Activated naive CD8-positive, alpha-beta T cell treated with anti-CD3 and anti-CD28 coated beads for 36 hours (primary cell): Measurements from ENCODE around the gene GALNT9. TPM values are rescaled to one million over a fixed set of nuclear protein-coding genes. Genes with fewer than 3 reads are reported as not detected.
"Not testable (repeated sequence)": the region's sequence is repeated elsewhere in the genome, so short reads cannot be mapped to it uniquely, and the experiment has no call there.

Experiments used
- DNase-seq: peaks from one replicate; pipeline ENCODE4 v3.0.0; 2021
- H3K27ac Mint-ChIP-seq: one replicate; pipeline ENCODE4 v1.8.0; 2022; ENCODE audit warnings: mild to moderate bottlenecking, moderate library complexity, mixed read lengths
- H3K27me3 Mint-ChIP-seq: one replicate; pipeline ENCODE4 v1.8.0; 2022; ENCODE audit warnings: mild to moderate bottlenecking, mixed read lengths
- H3K36me3 Mint-ChIP-seq: one replicate; pipeline ENCODE4 v1.8.0; 2021; ENCODE audit warnings: mild to moderate bottlenecking, mixed read lengths
- H3K4me1 Mint-ChIP-seq: one replicate; pipeline ENCODE4 v1.8.0; 2021; ENCODE audit warnings: mixed read lengths
- H3K4me3 Mint-ChIP-seq: one replicate; pipeline ENCODE4 v1.8.0; 2022; ENCODE audit warnings: mild to moderate bottlenecking, moderate library complexity, mixed read lengths
- H3K9me3 Mint-ChIP-seq: one replicate; pipeline ENCODE4 v1.8.0; 2022; ENCODE audit warnings: mixed read lengths
- total RNA-seq, 2 experiments: library from RNA; stranded (reverse); gene quantifications; one replicate each; pipeline ENCODE4 v1.2.3, GENCODE V29; 2021

Gene GALNT9
- total RNA-seq, 2 experiments from 2014 or later, result not detected

DNA sequence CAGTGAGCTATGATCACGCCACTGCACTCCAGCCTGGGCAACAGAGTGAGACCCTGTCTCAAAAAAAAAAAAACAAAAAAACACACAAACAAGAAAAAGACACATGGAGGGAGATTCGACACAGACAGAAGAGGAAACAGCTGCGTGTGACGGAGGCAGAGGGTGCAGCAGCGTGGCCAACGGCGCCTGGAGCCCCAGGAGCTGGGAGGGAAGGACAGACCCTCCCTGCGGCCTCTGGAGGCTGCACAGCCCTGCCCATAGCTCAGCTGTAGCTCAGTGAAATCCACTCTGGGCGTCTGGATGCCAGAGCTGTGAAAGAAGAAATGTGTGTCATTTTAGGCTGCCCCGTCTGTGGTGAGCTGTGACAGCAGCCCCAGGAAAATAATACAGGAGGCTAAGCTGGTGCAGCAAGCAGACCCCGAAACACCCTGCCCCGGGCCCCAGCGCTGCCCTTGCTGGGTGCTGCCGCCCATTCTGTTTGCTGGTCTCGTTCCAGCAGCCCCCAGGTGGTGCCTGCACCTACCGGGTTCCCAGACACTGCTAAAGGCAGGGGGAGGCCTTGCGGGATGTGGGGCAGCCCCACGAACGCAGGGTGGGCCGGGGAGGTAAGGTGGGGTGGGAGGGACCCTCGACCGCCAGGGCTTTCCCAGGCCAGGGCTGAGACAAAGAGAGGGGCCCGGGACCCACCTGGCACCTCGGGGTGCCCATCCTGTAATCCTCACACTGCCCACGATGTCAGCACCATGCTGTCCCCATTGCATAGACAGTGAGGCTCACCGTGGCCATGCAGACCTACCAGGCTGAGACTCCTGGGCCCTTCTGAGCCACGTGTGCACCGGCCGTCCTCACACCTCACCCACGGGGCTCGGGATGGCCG lies 21.2 kb downstream of the GALNT9 start:
- DNase-seq, result no peak
- H3K27ac Mint-ChIP-seq, result no peak overlapping the region
- no peaks in the 10 kb centered on the region for H3K27me3 Mint-ChIP-seq
- peaks cover 10% of the 10 kb centered on the region for H3K9me3 Mint-ChIP-seq
- no peaks in the 10 kb centered on the region for H3K4me1 Mint-ChIP-seq
- no peaks in the 10 kb centered on the region for H3K36me3 Mint-ChIP-seq
- no peak overlapping the region for H3K4me3 Mint-ChIP-seq

DNA sequence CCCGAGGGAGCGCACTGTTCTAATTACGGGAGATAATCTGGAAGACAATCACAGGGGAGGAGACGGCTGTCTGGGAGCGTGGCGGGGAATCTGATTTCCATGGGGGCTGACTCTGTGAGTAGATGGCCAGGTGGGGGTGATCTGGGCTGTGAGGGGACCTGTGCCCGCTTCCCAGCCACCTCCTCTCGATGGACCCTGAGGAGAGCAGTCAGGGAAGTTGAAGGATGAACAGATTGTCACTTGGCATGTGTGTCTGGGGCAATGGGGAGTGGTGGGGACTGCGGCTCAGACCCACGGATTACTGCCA lies 22.6 kb downstream of the GALNT9 start:
- H3K4me3 Mint-ChIP-seq, result no peak overlapping the region
- H3K27me3 Mint-ChIP-seq, result peaks cover 4% of the 10 kb centered on the region
- no peak overlapping the region for H3K27ac Mint-ChIP-seq
- no peaks in the 10 kb centered on the region for H3K36me3 Mint-ChIP-seq
- DNase-seq, result no peak
- no peaks in the 10 kb centered on the region for H3K4me1 Mint-ChIP-seq
- H3K9me3 Mint-ChIP-seq, result peaks cover 7% of the 10 kb centered on the region

DNA sequence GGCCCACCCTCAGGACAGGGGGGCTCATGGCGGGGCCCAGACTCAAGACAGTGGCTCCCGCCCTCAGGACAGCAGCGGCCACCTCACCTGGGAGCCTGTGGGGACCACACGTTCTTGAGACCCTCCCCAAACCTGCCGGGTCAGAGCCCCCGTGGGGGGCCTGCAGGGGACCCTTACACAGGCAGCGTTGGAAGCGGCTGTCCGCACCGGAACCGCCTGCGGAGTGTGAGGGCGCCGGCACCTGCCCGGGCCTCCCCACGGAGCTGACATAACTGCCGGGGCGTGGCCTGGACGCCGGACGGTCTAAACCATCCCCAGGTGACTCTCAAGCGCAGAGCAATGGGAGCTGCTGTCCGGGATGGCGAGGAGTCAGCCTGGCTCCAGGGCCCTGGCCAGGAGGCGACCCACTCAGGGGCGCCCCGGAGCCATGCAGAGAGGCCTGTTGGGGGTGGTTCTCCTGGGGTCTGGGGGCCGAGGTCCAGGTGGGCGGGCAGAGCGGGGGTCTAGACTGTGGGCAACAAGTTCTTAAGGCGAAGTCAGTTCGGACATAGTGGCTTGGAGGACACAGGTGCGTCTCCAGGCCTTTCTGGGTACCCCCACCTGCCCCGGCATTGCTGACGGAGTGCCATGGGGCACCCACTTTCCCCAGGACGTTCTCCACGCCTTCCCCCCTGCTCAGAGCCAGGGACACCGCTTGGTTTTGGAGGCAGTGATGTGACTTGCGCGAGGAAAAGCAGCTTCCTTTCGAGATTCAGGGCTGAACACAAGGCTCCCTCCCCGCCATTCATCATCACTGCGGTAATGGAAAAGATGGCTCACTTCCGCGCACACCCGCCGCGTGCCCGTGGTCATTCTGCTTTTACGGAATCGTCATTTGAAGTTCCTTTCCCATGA lies 23.2 kb downstream of the GALNT9 start:
- Mint-ChIP-seq H3K9me3 (peaks cover 5% of the 10 kb centered on the region), H3K27me3 (peaks cover 4% of the 10 kb centered on the region), H3K27ac (no peak overlapping the region), H3K4me1 (no peaks in the 10 kb centered on the region), H3K36me3 (no peaks in the 10 kb centered on the region), H3K4me3 (no peak overlapping the region)
- no peak for DNase-seq

DNA sequence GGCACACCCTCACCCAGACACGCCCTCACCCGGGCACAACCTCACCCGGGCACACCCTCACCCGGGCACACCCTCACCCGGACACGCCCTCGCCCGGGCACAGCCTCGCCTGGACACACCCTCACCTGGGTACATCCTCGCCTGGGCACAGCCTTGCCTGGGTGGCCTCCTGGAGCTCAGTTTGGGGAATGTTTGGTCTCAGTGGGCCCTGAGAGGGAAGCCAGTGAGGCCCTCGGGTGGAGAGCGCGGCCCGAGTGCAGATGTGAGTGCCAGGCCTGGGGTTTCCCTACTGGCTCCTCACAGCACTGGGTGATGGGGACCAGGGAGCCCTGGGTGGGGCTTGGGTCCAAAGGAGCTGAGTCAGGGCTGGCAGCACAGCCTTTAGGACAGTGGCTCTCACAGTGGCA lies 23.8 kb downstream of the GALNT9 start:
- Mint-ChIP-seq H3K4me1 (no peaks in the 10 kb centered on the region), H3K4me3 (no peak overlapping the region), H3K27me3 (peaks cover 4% of the 10 kb centered on the region), H3K9me3 (no peaks in the 10 kb centered on the region), H3K36me3 (no peaks in the 10 kb centered on the region), H3K27ac (no peak overlapping the region)
- no peak for DNase-seq

DNA sequence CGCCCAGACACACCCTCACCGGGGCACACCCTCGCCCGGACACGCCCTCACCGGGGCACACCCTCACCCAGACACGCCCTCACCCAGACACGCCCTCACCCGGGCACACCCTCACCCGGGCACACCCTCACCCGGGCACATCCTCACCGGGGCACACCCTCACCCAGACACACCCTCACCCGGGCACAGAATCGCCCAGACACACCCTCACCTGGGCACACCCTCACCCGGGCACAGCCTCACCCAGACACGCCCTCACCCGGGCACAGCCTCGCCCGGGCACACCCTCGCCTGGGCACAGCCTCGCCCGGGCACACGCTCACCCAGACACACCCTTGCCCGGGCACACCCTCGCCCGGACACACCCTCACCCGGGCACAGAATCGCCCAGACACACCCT lies 24.5 kb downstream of the GALNT9 start:
- not testable (repeated sequence) for H3K27me3 Mint-ChIP-seq, H3K4me3 Mint-ChIP-seq, H3K36me3 Mint-ChIP-seq, H3K27ac Mint-ChIP-seq, DNase-seq, H3K4me1 Mint-ChIP-seq, H3K9me3 Mint-ChIP-seq

DNA sequence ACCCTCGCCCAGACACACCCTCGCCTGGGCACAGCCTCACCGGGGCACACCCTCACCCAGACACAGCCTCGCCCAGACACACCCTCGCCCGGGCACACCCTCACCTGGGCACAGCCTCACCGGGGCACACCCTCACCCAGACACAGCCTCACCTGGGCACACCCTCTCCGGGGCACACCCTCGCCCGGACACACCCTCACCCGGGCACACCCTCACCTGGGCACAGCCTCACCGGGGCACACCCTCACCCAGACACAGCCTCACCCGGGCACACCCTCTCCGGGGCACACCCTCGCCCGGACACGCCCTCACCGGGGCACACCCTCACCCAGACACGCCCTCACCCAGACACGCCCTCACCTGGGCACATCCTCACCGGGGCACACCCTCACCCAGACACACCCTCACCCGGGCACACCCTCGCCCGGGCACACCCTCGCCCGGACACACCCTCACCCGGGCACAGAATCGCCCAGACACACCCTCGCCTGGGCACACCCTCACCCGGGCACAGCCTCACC lies 25.5 kb downstream of the GALNT9 start:
- DNase-seq, H3K9me3 Mint-ChIP-seq, H3K27ac Mint-ChIP-seq, H3K4me3 Mint-ChIP-seq, H3K36me3 Mint-ChIP-seq, H3K4me1 Mint-ChIP-seq, H3K27me3 Mint-ChIP-seq: not testable (repeated sequence)

DNA sequence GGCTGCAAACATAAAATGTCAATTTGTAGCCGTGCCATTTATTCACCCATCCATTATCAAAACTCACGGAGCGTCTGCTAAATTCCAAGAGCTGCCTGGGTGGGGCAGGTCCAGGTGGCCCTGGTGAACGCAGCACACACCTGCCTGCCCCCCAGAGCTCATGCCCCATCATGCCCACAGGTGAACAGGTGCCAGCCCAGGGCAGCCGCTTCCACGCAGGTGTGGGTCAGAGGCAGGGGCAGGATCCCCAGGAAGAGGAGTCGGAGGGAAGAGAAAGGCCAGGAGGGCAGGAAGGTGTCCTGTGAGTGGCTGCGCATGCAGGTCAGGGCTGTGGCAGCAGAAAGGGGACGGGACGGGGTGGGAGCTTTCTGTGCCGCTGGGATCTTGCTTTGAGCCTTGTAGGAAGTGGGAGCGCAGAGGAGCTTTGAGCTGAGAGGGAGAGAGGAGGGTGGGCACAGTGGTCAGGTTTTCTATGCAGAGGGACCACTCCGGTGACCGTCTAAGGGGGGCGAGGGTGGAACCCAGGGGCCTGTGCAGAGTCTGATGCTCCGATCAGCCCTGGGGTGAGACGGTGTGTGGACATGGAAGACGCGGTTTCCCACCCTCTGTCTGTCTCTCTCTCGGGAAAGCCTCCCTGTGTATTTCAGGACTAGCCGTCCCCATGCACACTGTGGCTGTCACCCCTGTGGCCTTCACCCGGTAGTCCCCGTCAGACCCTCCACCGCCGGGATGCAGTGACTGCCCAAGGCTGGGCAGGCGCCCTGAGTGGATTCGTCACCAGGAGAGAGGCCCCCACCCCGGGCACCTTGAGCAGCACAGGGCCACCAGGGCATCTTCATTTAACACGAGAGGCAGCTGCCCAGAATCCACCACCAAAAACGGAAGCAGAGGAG lies 26.7 kb downstream of the GALNT9 start:
- Mint-ChIP-seq H3K4me3 (no peak overlapping the region), H3K9me3 (peaks cover 1% of the 10 kb centered on the region), H3K4me1 (no peaks in the 10 kb centered on the region), H3K27ac (no peak overlapping the region), H3K27me3 (peaks cover 4% of the 10 kb centered on the region), H3K36me3 (no peaks in the 10 kb centered on the region)
- DNase-seq, result no peak

DNA sequence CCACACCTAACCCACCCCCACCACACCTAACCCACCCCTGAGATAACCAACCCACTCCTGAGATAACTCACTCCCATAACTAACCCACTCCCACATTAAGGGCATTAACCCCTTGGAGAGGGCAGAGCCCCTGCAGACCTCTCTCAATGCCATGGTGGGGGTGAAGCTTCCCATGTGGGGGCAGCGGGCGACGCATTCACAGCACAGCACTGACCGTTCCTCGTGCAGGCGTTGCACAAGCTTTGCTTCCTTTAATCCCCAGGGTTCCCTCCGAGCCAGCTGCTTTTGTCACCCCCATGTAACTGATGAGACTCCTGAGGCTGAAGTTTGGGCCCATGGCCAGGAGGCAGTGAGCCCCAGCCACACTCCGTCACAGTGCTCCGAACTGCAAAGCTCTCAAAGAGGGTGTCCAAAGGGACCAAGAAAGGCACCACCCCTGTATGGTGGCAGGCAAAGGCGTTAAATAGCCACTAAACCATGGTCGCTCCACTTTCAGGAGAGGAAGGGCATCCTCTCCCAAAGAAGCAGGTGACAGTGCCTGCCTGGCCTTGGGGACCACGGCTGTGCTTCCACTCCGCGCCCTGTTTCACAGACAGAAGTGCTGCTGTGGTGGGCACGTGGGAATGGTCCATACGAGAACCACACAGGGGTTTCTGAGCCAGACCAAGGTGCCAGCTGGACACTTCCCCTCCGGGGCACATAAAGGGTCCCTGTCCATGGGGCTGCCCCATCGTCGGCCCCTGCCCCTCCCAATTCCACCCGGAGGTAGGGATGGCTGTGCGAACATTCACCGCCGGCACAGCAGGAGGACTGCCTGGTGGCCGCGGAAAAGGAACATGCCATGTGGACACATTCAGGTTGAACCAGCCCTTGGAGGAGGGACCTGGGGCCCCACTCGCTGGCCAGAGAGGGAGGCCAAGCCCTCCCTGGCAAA lies 28.3 kb downstream of the GALNT9 start:
- Mint-ChIP-seq H3K9me3 (peaks cover 1% of the 10 kb centered on the region), H3K27ac (no peak overlapping the region), H3K4me1 (no peaks in the 10 kb centered on the region), H3K36me3 (no peaks in the 10 kb centered on the region), H3K4me3 (no peak overlapping the region), H3K27me3 (peaks cover 4% of the 10 kb centered on the region)
- no peak for DNase-seq

DNA sequence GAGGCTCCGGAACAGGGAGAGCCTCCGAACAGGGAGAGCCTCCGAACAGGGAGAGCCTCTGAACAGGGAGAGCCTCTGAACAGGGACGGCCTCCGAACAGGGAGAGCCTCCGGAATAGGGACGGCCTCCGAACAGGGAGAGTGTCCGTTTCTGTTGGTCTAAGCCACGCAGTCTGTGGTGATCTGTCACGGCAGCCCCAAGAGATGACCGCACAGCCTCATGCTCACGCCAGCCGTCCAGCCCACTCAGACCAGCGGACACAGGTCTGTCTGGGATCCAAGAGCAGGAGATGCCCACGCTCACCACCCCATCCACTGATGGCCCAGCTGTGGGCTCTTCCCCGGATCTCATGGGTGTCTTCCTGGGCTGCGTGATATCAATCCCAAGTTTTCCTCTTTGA lies 33.3 kb downstream of the GALNT9 start:
- Mint-ChIP-seq H3K27me3 (peaks cover 19% of the 10 kb centered on the region), H3K4me3 (no peak overlapping the region), H3K27ac (no peak overlapping the region), H3K36me3 (no peaks in the 10 kb centered on the region), H3K9me3 (peaks cover 4% of the 10 kb centered on the region), H3K4me1 (no peaks in the 10 kb centered on the region)
- DNase-seq, result no peak

DNA sequence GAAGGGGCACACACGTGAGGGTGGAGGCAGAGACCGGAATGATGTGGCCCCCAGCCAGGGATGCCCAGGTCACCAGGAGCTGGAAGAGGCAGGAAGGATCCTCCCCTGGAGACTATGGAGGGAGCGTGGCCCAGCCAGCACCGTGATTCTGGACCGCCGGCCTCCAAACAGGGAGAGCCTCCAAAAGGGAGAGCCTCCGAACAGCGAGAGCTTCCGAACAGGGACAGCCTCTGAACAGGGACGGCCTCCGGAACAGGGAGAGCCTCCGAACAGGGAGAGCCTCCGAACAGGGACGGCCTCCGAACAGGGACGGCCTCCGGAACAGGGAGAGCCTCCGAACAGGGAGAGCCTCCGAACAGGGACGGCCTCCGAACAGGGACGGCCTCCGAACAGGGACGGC lies 33.8 kb downstream of the GALNT9 start:
- not testable (repeated sequence) for H3K36me3 Mint-ChIP-seq, H3K27ac Mint-ChIP-seq, H3K9me3 Mint-ChIP-seq, H3K4me3 Mint-ChIP-seq, DNase-seq, H3K4me1 Mint-ChIP-seq
- peaks cover 19% of the 10 kb centered on the region for H3K27me3 Mint-ChIP-seq

DNA sequence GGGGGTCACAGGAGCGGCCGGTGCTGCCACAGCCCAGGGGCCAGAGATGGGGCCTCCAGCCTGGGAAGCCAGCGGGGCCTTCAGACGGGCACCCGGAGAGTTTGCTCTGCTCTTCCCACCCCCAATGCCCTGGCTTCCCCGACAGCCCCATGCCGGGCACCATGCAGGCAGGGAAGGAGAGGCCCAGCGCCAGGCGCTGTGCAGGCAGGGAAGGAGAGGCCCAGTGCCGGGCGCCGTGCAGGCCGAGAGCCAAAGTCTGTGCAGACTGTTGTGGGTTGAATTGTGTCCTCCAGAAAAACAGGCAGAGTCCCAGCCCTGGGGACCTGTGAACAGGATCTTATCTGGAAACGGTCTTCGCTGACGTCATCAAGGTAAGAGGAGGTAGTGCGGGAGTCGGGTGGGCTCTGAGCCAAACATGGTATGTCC lies 34.3 kb downstream of the GALNT9 start:
- Mint-ChIP-seq H3K4me3 (no peak overlapping the region), H3K27ac (no peak overlapping the region), H3K4me1 (no peaks in the 10 kb centered on the region), H3K9me3 (peaks cover 4% of the 10 kb centered on the region), H3K36me3 (no peaks in the 10 kb centered on the region), H3K27me3 (peaks cover 19% of the 10 kb centered on the region)
- no peak for DNase-seq

DNA sequence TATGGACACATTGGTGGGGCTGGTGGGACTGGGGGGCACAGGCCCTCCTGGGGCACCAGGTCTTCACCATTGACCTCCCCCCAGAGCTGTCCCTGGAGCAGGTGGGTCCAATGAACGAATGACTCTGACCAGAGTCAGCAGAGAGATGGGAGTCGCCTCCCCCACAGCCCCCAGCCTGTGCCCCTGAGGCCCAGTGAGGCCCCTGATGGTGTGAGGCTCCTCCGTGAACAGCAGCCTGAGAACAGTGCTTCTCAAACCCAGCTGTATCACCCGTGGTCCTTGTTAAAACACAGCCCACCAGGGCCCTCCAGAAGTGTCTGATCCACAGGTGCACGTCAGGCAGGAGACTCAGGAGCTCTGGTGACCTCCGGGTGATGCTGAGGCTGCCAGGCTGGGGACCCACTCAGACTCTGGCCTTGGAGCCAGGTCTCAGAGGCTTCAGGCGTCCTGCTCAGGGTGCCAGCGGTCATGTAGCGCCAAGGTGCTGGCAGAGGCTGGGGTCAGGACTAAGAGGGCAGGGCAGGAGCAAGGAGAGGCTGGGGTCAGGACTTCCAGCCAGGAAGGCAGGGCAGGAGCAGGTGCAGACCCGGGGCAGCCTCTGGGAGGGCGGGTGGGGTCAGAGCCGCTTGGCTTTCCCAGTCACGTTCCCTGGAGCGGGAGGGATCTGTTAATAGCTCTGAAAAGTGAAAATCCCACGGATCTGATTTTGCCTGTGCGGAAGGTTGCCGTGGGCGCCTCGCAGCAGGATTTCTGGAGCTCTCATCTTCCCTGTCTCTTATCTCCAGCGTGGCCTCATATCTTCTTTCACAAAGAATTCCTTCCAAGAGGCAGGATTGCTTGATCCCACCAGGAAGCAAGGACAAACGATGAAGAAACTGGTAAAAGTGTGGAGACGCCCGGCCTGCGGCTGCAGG lies 35.0 kb downstream of the GALNT9 start:
- Mint-ChIP-seq H3K9me3 (peaks cover 4% of the 10 kb centered on the region), H3K27ac (no peak overlapping the region), H3K4me3 (no peak overlapping the region), H3K4me1 (no peaks in the 10 kb centered on the region), H3K27me3 (peaks cover 20% of the 10 kb centered on the region), H3K36me3 (no peaks in the 10 kb centered on the region)
- DNase-seq, result no peak
